Measurements from ENCODE around the gene KCTD16.

Gene KCTD16

GRCh38 chr5:144210655-144211054 lies 40.0 kb downstream of the KCTD16 start:
- no peak for DNase-seq

GRCh38 chr5:144219869-144220268 lies 49.2 kb downstream of the KCTD16 start:
- no peak for DNase-seq

GRCh38 chr5:144227363-144227999 lies 56.8 kb downstream of the KCTD16 start:
- DNase-seq, result no peak

- DNase-seq, result no peak
Measured at GRCh38 chr5:144230806-144231205, 60.1 kb downstream of the KCTD16 start.

- DNase-seq, result no peak
Measured at GRCh38 chr5:144232285-144232684, 61.6 kb downstream of the KCTD16 start.

- no peak for DNase-seq
Measured at GRCh38 chr5:144236499-144236898, 65.8 kb downstream of the KCTD16 start.

- no peak for DNase-seq
Measured at GRCh38 chr5:144237851-144238250, 67.2 kb downstream of the KCTD16 start.

- no peak for DNase-seq
Measured at GRCh38 chr5:144247131-144247530, 76.5 kb downstream of the KCTD16 start.

GRCh38 chr5:144248015-144248414 lies 77.3 kb downstream of the KCTD16 start:
- no peak for DNase-seq

- no peak for DNase-seq
Measured at GRCh38 chr5:144249755-144250464, 79.2 kb downstream of the KCTD16 start.

- no peak for DNase-seq
Measured at GRCh38 chr5:144254552-144254951, 83.9 kb downstream of the KCTD16 start.

- DNase-seq, result no peak
Measured at GRCh38 chr5:144260121-144260520, 89.4 kb downstream of the KCTD16 start.

- DNase-seq, result no peak
Measured at GRCh38 chr5:144265643-144266247, 95.1 kb downstream of the KCTD16 start.

- DNase-seq, result no peak
Measured at GRCh38 chr5:144267961-144268513, 97.4 kb downstream of the KCTD16 start.

- DNase-seq, result no peak
Measured at GRCh38 chr5:144273232-144274027, 102.8 kb downstream of the KCTD16 start.

GRCh38 chr5:144275329-144275728 lies 104.7 kb downstream of the KCTD16 start:
- DNase-seq, result no peak

GRCh38 chr5:144276034-144276822 lies 105.6 kb downstream of the KCTD16 start:
- DNase-seq, result no peak

GRCh38 chr5:144281784-144282183 lies 111.1 kb downstream of the KCTD16 start:
- no peak for DNase-seq

GRCh38 chr5:144284036-144284435 lies 113.4 kb downstream of the KCTD16 start:
- no peak for DNase-seq

- DNase-seq, result no peak
Measured at GRCh38 chr5:144284931-144285502, 114.3 kb downstream of the KCTD16 start.

- DNase-seq, result no peak
Measured at GRCh38 chr5:144289277-144289676, 118.6 kb downstream of the KCTD16 start.

GRCh38 chr5:144292029-144292428 lies 121.4 kb downstream of the KCTD16 start:
- no peak for DNase-seq
